Aorta (tissue), 5 donors: Measurements from ENCODE around the gene PDCD4. TPM values are rescaled to one million over a fixed set of nuclear protein-coding genes. Genes with fewer than 3 reads are reported as not detected.

ENCODE experiments used
- ATAC-seq: fragments of 200-7000 bp; cut with Tn5 transposase; one replicate; pipeline ENCODE4 v1.9.1; 2022; ENCODE audit warnings: moderate library complexity; ENCODE audit not compliant: low FRiP score
- DNase-seq, 2 donors: peaks; one replicate each; pipeline ENCODE4 v3.0.0-alpha.2; 2020
- H3K27ac ChIP-seq, 2 donors: one replicate each; pipeline ENCODE4 v1.5.1; 2013; ENCODE audit warnings: low read length in 2 of 2, mild to moderate bottlenecking in 2 of 2, moderate library complexity in 2 of 2, control low read depth in 1 of 2, inconsistent platforms in 1 of 2, low read depth in 1 of 2
- H3K27me3 ChIP-seq, 2 donors: one replicate each; pipeline ENCODE4 v1.6.1; 2013; ENCODE audit warnings: control low read depth in 1 of 2, low read length in 1 of 2, mild to moderate bottlenecking in 1 of 2, moderate library complexity in 1 of 2; ENCODE audit not compliant: insufficient read depth in 2 of 2, control insufficient read depth in 1 of 2
- H3K36me3 ChIP-seq, 2 donors: one replicate each; pipeline ENCODE4 v1.6.1; 2013; ENCODE audit warnings: control low read depth in 1 of 2, low read length in 1 of 2, mild to moderate bottlenecking in 1 of 2; ENCODE audit not compliant: insufficient read depth in 2 of 2, control insufficient read depth in 1 of 2
- H3K4me1 ChIP-seq, 2 donors: one replicate each; pipeline ENCODE4 v1.6.1; 2013; ENCODE audit warnings: low read length in 2 of 2, control low read depth in 1 of 2, mild to moderate bottlenecking in 1 of 2, moderate library complexity in 1 of 2; ENCODE audit not compliant: insufficient read depth in 2 of 2, control insufficient read depth in 1 of 2
- H3K4me3 ChIP-seq, 2 donors: one replicate each; pipeline ENCODE4 v1.5.1; 2013; ENCODE audit warnings: low read length in 2 of 2, control low read depth in 1 of 2, mild to moderate bottlenecking in 1 of 2
- H3K9me3 ChIP-seq: one replicate; pipeline ENCODE4 v1.6.1; 2013; ENCODE audit warnings: mild to moderate bottlenecking, low read length; ENCODE audit not compliant: control insufficient read depth
- WGBS, 2 donors: extraction: QIAGEN DNeasy Blood & Tissue Kit; methylation state at CpG; one replicate each; pipeline ENCODE4 v1.1.7; 2013; 5-methylcytosine and 5-hydroxymethylcytosine counted together
- intact Hi-C, 2 donors: fragments of 100-400 bp; cut with DNase I; formaldehyde crosslinking; loops; one replicate each; pipeline versions ENCODE4 v1.14.2 to v1.15.0; 2022
- polyA plus RNA-seq, 2 donors: library from polyadenylated mRNA; stranded (reverse); fragments of 200-250 nt; gene quantifications; one replicate each; pipeline ENCODE4 v1.2.3, GENCODE V29; 2013
- total RNA-seq, 2 donors: library from RNA; stranded (reverse); fragmentation: NEBNext Ultra II Directional; extraction: Animal tissue kit (Norgen Biotek cat#: 25700); gene quantifications; one replicate each; pipeline ENCODE4 v1.2.1, GENCODE V29; 2021
- donor health status: healthy with polysubstance abuse.
- donor health status: Bipolar disorder and iron deficiency.
- donor health status: DM: no; HTN: no; CAD: no.
- donor health status: DM: no; HTN: no; CAD: no.
- donor health status: DM: yes; HTN: yes; CAD: no.

The PDCD4 gene
- total and polyA plus RNA-seq, 4 donors, result 46.6 to 124 (median 78.6) TPM

DNA sequence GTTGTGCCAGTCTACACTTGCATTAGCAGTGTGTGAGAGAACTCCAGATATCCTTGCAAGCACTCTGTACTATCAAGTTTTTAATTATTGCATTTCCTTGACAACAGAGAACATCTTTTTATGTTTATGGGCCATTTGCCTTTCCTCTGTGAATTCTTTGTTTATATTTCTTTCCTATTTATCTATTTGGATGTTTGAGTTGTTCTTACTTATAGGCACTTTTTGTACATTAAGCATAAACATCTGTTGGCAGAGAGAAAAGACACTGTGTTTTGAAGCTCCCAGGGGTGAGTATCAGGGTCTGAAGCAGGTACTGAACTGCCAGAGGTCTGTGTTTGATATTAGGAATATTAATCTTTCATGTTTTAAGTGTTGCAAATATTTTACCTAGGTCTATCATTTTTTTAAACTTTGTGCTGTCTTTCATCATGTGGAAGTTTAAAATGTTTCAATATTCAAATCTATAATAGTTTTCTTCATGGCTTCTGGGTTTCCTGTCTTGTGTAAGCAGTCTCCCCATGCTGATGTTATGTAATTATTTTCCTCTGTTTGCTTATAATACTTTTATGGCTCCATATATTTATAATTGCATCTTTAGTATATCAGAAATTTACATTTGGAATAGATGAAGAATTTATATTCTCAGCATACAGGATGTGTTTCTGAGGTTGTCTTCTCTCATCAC, 17.7 kb upstream of the PDCD4 start:
- H3K36me3 ChIP-seq, result no peaks in the 10 kb centered on the region
- H3K4me3 ChIP-seq, result no peak overlapping the region
- H3K4me1 ChIP-seq, result no peaks in the 10 kb centered on the region
- no peaks in the 10 kb centered on the region for H3K27me3 ChIP-seq
- DNase-seq, result no peak
- H3K9me3 ChIP-seq, result no peaks in the 10 kb centered on the region
- ATAC-seq, result no peak
- H3K27ac ChIP-seq, result no peak overlapping the region
- intact Hi-C loops, result no loop called here

GRCh38 chr10:110857265-110858171, 14.2 kb upstream of the PDCD4 start:
- DNase-seq, result no peak
- Histone ChIP-seq H3K4me3 (no peak overlapping the region), H3K27ac (no peak overlapping the region), H3K9me3 (no peaks in the 10 kb centered on the region), H3K36me3 (no peaks in the 10 kb centered on the region), H3K4me1 (peaks cover 0 to 3% of the 10 kb centered on the region in 2 donors), H3K27me3 (no peaks in the 10 kb centered on the region)
- intact Hi-C loops, result no loop called here
- ATAC-seq, result no peak
- WGBS, 2 donors, result 28 to 31% methylated on average over 12 of the region's 12 CpGs

DNA sequence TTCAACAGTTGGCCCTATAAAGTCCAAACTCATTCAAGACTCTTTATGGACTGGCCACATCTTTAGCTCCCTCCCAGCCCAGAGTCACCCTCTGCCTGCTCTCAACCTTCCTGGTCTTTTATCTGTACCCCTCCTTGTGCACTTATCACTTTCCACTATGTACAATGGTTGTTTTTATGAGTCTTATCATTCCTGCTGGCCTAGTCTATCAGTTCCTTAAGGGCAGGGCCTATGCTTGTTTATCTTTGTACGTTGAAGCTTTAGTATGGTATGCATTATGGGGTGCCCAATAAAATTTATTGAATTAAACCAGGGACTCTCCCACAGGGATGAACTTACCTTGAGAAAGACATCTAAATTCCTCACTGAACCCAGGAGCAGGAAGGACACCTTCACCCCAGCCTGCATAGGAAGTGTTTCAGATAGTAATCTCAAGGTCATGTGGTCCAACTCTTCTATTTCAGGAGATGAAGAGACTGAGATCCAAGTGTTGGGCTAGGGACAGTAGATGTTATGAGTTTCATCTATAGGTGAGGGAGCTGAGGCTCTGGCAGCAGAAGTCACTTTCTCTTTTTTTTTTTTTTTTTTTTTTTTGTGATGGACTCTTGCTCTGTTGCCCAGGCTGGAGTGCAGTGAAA, 13.3 kb upstream of the PDCD4 start:
- no peaks in the 10 kb centered on the region for H3K27me3 ChIP-seq
- H3K4me3 ChIP-seq, result no peak overlapping the region
- ATAC-seq (no peak), DNase-seq (no peak)
- no peaks in the 10 kb centered on the region for H3K9me3 ChIP-seq
- 59 to 62% methylated on average over 1 of the region's 1 CpG for WGBS, 2 donors
- no peaks in the 10 kb centered on the region for H3K36me3 ChIP-seq
- no peak overlapping the region for H3K27ac ChIP-seq
- H3K4me1 ChIP-seq, result peaks cover 0 to 3% of the 10 kb centered on the region in 2 donors
- intact Hi-C loops, result no loop called here

DNA sequence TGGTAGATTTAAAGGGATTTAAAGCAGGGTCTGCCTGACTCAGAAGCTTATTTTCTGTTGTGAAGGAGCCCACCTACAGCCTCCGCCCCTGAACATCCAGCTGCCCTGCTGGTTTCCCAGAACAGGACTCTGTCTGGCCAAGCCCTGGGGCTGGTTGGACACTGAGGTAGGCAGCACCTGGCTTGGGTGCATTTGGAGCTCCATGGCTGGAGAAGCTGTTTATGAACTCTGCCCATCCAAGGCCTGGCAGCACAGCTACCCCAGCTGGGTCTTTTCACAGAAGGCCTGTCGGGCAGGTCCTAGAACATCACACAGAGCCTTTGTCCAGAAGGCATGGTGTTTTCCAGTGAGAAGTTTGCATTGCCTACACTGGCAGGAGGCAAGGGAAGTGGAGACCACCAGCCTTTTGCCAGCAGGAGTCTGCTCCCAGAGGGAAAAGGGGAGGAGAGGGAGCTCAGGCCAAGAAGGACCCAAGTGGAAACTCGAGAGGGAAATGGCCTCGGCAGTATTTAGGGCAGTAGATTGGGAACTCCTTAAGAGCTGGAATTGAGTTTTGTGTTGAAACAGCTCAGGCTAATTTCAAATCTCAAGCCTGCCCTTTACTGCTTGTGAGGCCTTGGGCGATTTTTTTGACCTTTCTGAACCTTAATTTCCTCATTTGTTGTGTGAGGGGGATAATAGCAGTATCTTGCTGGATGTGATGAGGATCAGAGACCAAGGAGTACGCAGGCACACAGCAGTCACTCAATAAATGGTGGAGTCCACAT, 12.3 kb upstream of the PDCD4 start:
- Histone ChIP-seq H3K27me3 (no peaks in the 10 kb centered on the region), H3K27ac (no peak overlapping the region), H3K4me1 (peaks cover 0 to 3% of the 10 kb centered on the region in 2 donors), H3K36me3 (no peaks in the 10 kb centered on the region), H3K4me3 (no peak overlapping the region), H3K9me3 (no peaks in the 10 kb centered on the region)
- intact Hi-C loops, result no loop called here
- WGBS, 2 donors, result 73 to 76% methylated on average over 6 of the region's 6 CpGs
- DNase-seq (no peak), ATAC-seq (peak; percentile 31)

DNA sequence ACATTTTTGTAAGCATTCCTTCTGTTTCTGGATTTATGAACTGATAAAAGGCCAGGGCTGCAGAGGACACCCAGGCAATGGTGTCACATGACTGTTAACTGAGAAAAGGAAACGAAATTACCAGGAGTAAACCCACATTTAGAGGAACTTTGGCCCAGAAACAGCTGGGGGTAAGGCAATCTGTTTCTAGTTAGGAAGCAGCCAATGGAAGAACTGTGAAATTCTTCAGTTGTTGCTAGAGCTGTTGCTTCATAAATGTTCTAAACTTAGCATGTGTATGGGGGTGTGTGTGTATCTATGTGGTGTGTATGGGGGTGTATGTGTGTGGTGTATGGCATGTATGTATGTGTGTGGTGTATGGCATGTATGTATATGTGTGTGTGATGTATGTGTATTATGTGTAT, 11.8 kb upstream of the PDCD4 start:
- no peaks in the 10 kb centered on the region for H3K27me3 ChIP-seq
- no peak overlapping the region for H3K4me3 ChIP-seq
- DNase-seq (no peak), ATAC-seq (peak; percentile 72)
- H3K27ac ChIP-seq, result no peak overlapping the region
- H3K36me3 ChIP-seq, result no peaks in the 10 kb centered on the region
- H3K4me1 ChIP-seq, result peaks cover 1 to 3% of the 10 kb centered on the region in 2 donors
- intact Hi-C loops, result no loop called here
- H3K9me3 ChIP-seq, result no peaks in the 10 kb centered on the region
- 15 to 20% methylated on average over 1 of the region's 1 CpG for WGBS, 2 donors

DNA sequence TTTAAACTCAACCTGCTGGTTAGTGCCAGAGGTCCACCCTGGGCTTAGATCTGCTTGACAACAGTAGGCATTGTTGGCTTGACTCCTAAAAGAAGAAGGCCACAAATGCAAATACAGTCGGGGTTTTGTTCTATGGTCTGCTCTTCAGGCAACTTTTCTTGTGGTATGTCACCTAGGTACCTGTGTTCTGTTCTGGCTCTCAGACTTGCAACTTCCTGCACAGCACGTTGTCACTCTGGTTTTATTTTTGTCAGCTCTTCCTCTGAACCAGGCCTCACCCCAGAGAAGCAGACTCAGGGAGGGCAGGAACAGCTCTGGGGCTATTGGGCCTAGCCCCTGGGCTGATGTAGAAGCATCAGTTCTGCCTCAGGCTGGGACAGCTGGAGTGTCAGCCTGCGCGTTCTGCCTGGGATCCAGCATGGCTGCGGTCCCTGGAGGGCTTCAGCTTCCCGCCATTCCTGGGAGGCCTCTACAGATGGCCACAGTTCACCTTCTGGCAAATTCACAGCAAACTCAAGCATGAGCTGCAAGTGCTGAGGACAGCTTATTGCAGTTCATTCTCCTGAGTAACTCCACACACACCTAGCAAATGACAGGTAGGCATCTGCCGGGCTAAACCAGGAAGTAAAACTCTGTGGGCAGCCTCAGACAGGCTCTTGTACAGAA, 11.0 kb upstream of the PDCD4 start:
- no peak for DNase-seq
- intact Hi-C loops, result no loop called here
- H3K27ac ChIP-seq, result peak overlapping the region in 1 of 2 donors; percentile 1
- WGBS, 2 donors, result 85 to 89% methylated on average over 7 of the region's 7 CpGs
- H3K4me1 ChIP-seq, result peaks cover 4 to 10% of the 10 kb centered on the region in 2 donors
- ATAC-seq, result no peak
- H3K4me3 ChIP-seq, result no peak overlapping the region
- no peaks in the 10 kb centered on the region for H3K27me3 ChIP-seq
- H3K36me3 ChIP-seq, result no peaks in the 10 kb centered on the region
- H3K9me3 ChIP-seq, result no peaks in the 10 kb centered on the region

- 96 to 99% methylated on average over 2 of the region's 2 CpGs for WGBS, 2 donors
- H3K9me3 ChIP-seq, result no peaks in the 10 kb centered on the region
- H3K4me1 ChIP-seq, result peaks cover 4 to 10% of the 10 kb centered on the region in 2 donors
Observed at GRCh38 chr10:110861476-110861875, 10.3 kb upstream of the PDCD4 start.

More at GRCh38 chr10:110861476-110861875, 10.3 kb upstream of the PDCD4 start:
- ATAC-seq (no peak), DNase-seq (no peak)
- H3K36me3 ChIP-seq, result no peaks in the 10 kb centered on the region
- H3K4me3 ChIP-seq, result no peak overlapping the region
- intact Hi-C loops, result no loop called here
- no peaks in the 10 kb centered on the region for H3K27me3 ChIP-seq
- H3K27ac ChIP-seq, result no peak overlapping the region
